ENCODE data around the gene ARL15. TPM values are rescaled to one million over a fixed set of nuclear protein-coding genes. Genes with fewer than 3 reads are reported as not detected.

Gene ARL15
- total RNA-seq, 1 donor from 2014 or later = 102 TPM

GRCh38 chr5:54108136-54108535 lies 202.2 kb downstream of the ARL15 start:
- peaks cover 17% of the 10 kb centered on the region for H3K36me3 Mint-ChIP-seq (ENCODE audit: low read depth, unreplicated experiment)
- H3K27ac Mint-ChIP-seq (ENCODE audit: unreplicated experiment) = no peak overlapping the region
- no peak for DNase-seq (ENCODE audit: low spot score)
- H3K27me3 Mint-ChIP-seq (ENCODE audit: unreplicated experiment) = no peaks in the 10 kb centered on the region
- TF ChIP-seq CTCF (IDR thresholded peaks at IDR 0.05; ENCODE audit: unreplicated experiment) = no peak
- H3K9me3 Mint-ChIP-seq (ENCODE audit: unreplicated experiment) = no peaks in the 10 kb centered on the region
- no peak overlapping the region for H3K4me3 Mint-ChIP-seq (ENCODE audit: unreplicated experiment)
- no peaks in the 10 kb centered on the region for H3K4me1 Mint-ChIP-seq (ENCODE audit: unreplicated experiment)

- H3K36me3 Mint-ChIP-seq (ENCODE audit: low read depth, unreplicated experiment) = peaks cover 11% of the 10 kb centered on the region
- H3K27ac Mint-ChIP-seq (ENCODE audit: unreplicated experiment) = no peak overlapping the region
- no peak for DNase-seq (ENCODE audit: low spot score)
- TF ChIP-seq CTCF (IDR thresholded peaks at IDR 0.05; ENCODE audit: unreplicated experiment) = no peak
- no peaks in the 10 kb centered on the region for H3K27me3 Mint-ChIP-seq (ENCODE audit: unreplicated experiment)
- no peak overlapping the region for H3K4me3 Mint-ChIP-seq (ENCODE audit: unreplicated experiment)
- no peaks in the 10 kb centered on the region for H3K4me1 Mint-ChIP-seq (ENCODE audit: unreplicated experiment)
- H3K9me3 Mint-ChIP-seq (ENCODE audit: unreplicated experiment) = no peaks in the 10 kb centered on the region
These were observed 206.5 kb downstream of the ARL15 start for GRCh38 chr5:54103871-54104270.

- no peak for DNase-seq (ENCODE audit: low spot score)
- Mint-ChIP-seq H3K36me3 (ENCODE audit: low read depth, unreplicated experiment) (no peaks in the 10 kb centered on the region), H3K27me3 (ENCODE audit: unreplicated experiment) (no peaks in the 10 kb centered on the region), H3K4me3 (ENCODE audit: unreplicated experiment) (no peak overlapping the region), H3K9me3 (ENCODE audit: unreplicated experiment) (no peaks in the 10 kb centered on the region), H3K4me1 (ENCODE audit: unreplicated experiment) (peaks cover 5% of the 10 kb centered on the region), H3K27ac (ENCODE audit: unreplicated experiment) (no peak overlapping the region)
- no peak for TF ChIP-seq CTCF (IDR thresholded peaks at IDR 0.05; ENCODE audit: unreplicated experiment)
These were observed 212.1 kb downstream of the ARL15 start for GRCh38 chr5:54098267-54098666.

- TF ChIP-seq CTCF (IDR thresholded peaks at IDR 0.05; ENCODE audit: unreplicated experiment) = no peak
These were observed 214.4 kb downstream of the ARL15 start for GRCh38 chr5:54095969-54096368.

GRCh38 chr5:54094706-54095105 lies 215.7 kb downstream of the ARL15 start:
- no peak for TF ChIP-seq CTCF (IDR thresholded peaks at IDR 0.05; ENCODE audit: unreplicated experiment)
- no peaks in the 10 kb centered on the region for H3K9me3 Mint-ChIP-seq (ENCODE audit: unreplicated experiment)

More at GRCh38 chr5:54095969-54096368, 214.4 kb downstream of the ARL15 start:
- Mint-ChIP-seq H3K27ac (ENCODE audit: unreplicated experiment) (no peak overlapping the region), H3K4me3 (ENCODE audit: unreplicated experiment) (no peak overlapping the region), H3K9me3 (ENCODE audit: unreplicated experiment) (no peaks in the 10 kb centered on the region), H3K4me1 (ENCODE audit: unreplicated experiment) (peaks cover 8% of the 10 kb centered on the region), H3K27me3 (ENCODE audit: unreplicated experiment) (no peaks in the 10 kb centered on the region), H3K36me3 (ENCODE audit: low read depth, unreplicated experiment) (no peaks in the 10 kb centered on the region)
- no peak for DNase-seq (ENCODE audit: low spot score)

More at GRCh38 chr5:54094706-54095105, 215.7 kb downstream of the ARL15 start:
- H3K27ac Mint-ChIP-seq (ENCODE audit: unreplicated experiment) = no peak overlapping the region
- peaks cover 2% of the 10 kb centered on the region for H3K27me3 Mint-ChIP-seq (ENCODE audit: unreplicated experiment)
- no peak for DNase-seq (ENCODE audit: low spot score)
- H3K4me3 Mint-ChIP-seq (ENCODE audit: unreplicated experiment) = no peak overlapping the region
- H3K36me3 Mint-ChIP-seq (ENCODE audit: low read depth, unreplicated experiment) = peaks cover 3% of the 10 kb centered on the region
- H3K4me1 Mint-ChIP-seq (ENCODE audit: unreplicated experiment) = peaks cover 8% of the 10 kb centered on the region

Data from endothelial cell (in vitro differentiated cells).